ENCODE data around the gene LPAR4. TPM values are rescaled to one million over a fixed set of nuclear protein-coding genes. Genes with fewer than 3 reads are reported as not detected.

LPAR4 gene
- total RNA-seq = 1.2 TPM in 1 of 2 replicates, not detected in the other

GRCh38 chrX:78747489-78747888 is at the start of gene LPAR4:
TSS of gene LPAR4 (plus strand) at chrX:78747720. CDS start at chrX:78754870, 7,150 bp downstream.

Other genes starting within 250 kb of the LPAR4 start
- 0.07 TPM in 1 of 2 replicates, not detected in the other for gene RTL3, start 88.4 kb upstream of the LPAR4 start, total RNA-seq
- not detected in 2 replicates for gene P2RY10, start 197.7 kb downstream of the LPAR4 start, total RNA-seq

All from thoracic aorta endothelial cell (primary cell).